ENCODE data around the gene IFNA5. TPM values are rescaled to one million over a fixed set of nuclear protein-coding genes. Genes with fewer than 3 reads are reported as not detected.

IFNA5 gene
- total RNA-seq, 1 experiment from 2014 or later = not detected

DNA sequence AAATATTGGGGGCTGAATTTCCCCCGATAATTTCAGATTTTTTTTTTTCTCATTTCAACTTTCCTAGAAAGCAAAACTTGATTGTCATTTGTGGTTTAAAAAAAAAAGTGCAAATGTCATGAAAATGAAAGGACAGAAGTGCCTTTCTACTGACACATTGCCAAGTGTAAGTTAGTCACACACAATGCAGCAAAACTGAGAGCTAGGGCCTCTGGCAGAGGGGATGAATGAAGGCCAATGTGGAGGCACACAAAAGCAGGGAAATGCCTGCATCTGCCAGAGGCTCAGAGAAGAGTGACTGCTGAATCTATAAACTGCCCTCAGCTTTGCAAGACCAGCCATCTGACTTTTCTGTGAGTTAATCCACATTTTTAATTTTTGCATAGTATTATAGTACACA is 6.8 kb upstream of the IFNA5 start:
- ChIA-PET CTCF (no interaction called here), RAD21 (ENCODE audit: low non-redundant PET in 1 of 2, low total read pairs in 2 of 2, uncharacterized antibody in 2 of 2, unreplicated experiment in 2 of 2) (no interaction called here), POLR2A (no interaction called here)
- no peaks in the 10 kb centered on the region for H3K9me3 ChIP-seq (ENCODE audit: control insufficient read depth in 1 of 2, insufficient read depth in 1 of 2, low read depth in 1 of 2, low read length in 2 of 2)
- H3K36me3 ChIP-seq (ENCODE audit: control insufficient read depth in 1 of 2, insufficient read depth in 2 of 2, low read length in 2 of 2) = no peaks in the 10 kb centered on the region
- H3K4me1 ChIP-seq (ENCODE audit: control insufficient read depth in 1 of 2, insufficient read depth in 2 of 2, low read length in 2 of 2) = peaks cover 3 to 4% of the 10 kb centered on the region in 2 experiments; a peak in 3 of 4 replicates
- DNase-seq (ENCODE audit: low read depth, low spot score) (no peak), ATAC-seq (no peak)
- no peak overlapping the region for H3K4me2 ChIP-seq (ENCODE audit: low read length)
- TF ChIP-seq SIN3A (IDR thresholded peaks at IDR 0.05; ENCODE audit: low read depth) = no peak
- no peak for TF ChIP-seq JUND (IDR thresholded peaks at IDR 0.05)
- TF ChIP-seq CEBPB (IDR thresholded peaks at IDR 0.05; ENCODE audit: low read depth) = no peak
- no peak for TF ChIP-seq RAD21 (IDR thresholded peaks at IDR 0.05; ENCODE audit: low read depth)
- TF ChIP-seq SRF (IDR thresholded peaks at IDR 0.05; ENCODE audit: low read depth) = no peak
- TF ChIP-seq, protein P1, sequence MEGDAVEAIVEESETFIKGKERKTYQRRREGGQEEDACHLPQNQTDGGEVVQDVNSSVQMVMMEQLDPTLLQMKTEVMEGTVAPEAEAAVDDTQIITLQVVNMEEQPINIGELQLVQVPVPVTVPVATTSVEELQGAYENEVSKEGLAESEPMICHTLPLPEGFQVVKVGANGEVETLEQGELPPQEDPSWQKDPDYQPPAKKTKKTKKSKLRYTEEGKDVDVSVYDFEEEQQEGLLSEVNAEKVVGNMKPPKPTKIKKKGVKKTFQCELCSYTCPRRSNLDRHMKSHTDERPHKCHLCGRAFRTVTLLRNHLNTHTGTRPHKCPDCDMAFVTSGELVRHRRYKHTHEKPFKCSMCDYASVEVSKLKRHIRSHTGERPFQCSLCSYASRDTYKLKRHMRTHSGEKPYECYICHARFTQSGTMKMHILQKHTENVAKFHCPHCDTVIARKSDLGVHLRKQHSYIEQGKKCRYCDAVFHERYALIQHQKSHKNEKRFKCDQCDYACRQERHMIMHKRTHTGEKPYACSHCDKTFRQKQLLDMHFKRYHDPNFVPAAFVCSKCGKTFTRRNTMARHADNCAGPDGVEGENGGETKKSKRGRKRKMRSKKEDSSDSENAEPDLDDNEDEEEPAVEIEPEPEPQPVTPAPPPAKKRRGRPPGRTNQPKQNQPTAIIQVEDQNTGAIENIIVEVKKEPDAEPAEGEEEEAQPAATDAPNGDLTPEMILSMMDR (IDR thresholded peaks at IDR 0.05 in 2 of 3, conservative IDR thresholded peaks at IDR 0.05 in 1 of 3; ENCODE audit: borderline replicate concordance in 1 of 3, insufficient read depth in 1 of 3, low read depth in 2 of 3, low read length in 2 of 3) = no peak
- no peak for TF ChIP-seq TCF7L2 (IDR thresholded peaks at IDR 0.05; ENCODE audit: borderline replicate concordance, extremely low read depth, insufficient read depth, insufficient read length)
- TF ChIP-seq SP1 (IDR thresholded peaks at IDR 0.05; ENCODE audit: low read depth) = no peak
- TF ChIP-seq YY1 (IDR thresholded peaks at IDR 0.05; ENCODE audit: extremely low read depth, insufficient replicate concordance, low read depth, low read length) = no peak
- TF ChIP-seq, protein P2, sequence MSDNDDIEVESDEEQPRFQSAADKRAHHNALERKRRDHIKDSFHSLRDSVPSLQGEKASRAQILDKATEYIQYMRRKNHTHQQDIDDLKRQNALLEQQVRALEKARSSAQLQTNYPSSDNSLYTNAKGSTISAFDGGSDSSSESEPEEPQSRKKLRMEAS (IDR thresholded peaks at IDR 0.05) = no peak
- TF ChIP-seq EZH2phosphoT487 (IDR thresholded peaks at IDR 0.05; ENCODE audit: borderline replicate concordance) = no peak
- no peak for TF ChIP-seq CBX3 (IDR thresholded peaks at IDR 0.05; ENCODE audit: low read depth)
- no peak for TF ChIP-seq ZFX (IDR thresholded peaks at IDR 0.05)
- TF ChIP-seq POLR2A (IDR thresholded peaks at IDR 0.05; ENCODE audit: borderline replicate concordance, extremely low read depth, insufficient read depth, insufficient read length) = no peak
- TF ChIP-seq EZH2 (IDR thresholded peaks at IDR 0.05) = no peak
- no peak for TF ChIP-seq EGR1 (IDR thresholded peaks at IDR 0.05; ENCODE audit: low read depth)
- no peak for TF ChIP-seq ZNF274 (IDR thresholded peaks at IDR 0.05; ENCODE audit: low read depth, low read length)
- TF ChIP-seq POLR2AphosphoS5 (IDR thresholded peaks at IDR 0.05; ENCODE audit: low read depth, low read length) = no peak
- intact Hi-C loops (cut with micrococcal nuclease) = no loop called here
- H3K9ac ChIP-seq (ENCODE audit: low read length) = no peak overlapping the region
- no peak overlapping the region for H3K27ac ChIP-seq (ENCODE audit: low read depth, low read length)
- H3K9me2 ChIP-seq (ENCODE audit: insufficient read depth) = no peaks in the 10 kb centered on the region
- no peak overlapping the region for H3K4me3 ChIP-seq (replicated peaks in 1 of 2; ENCODE audit: low read depth in 1 of 2, low read length in 2 of 2)
- no peaks in the 10 kb centered on the region for H3K27me3 ChIP-seq (ENCODE audit: insufficient read depth, low read length)
- H4K20me1 ChIP-seq (ENCODE audit: insufficient read depth) = no peaks in the 10 kb centered on the region
- no TSS peak for BruUV-seq (replicated peaks)
- no peaks in the 10 kb centered on the region for H3K79me2 ChIP-seq (ENCODE audit: insufficient read depth, low read length)
- no peak overlapping the region for H2AFZ ChIP-seq (ENCODE audit: low read depth, low read length, poor library complexity, severe bottlenecking)

Measured in HCT116 (cell line).